Stimulated activated CD8-positive, alpha-beta memory T cell treated with anti-CD3 and anti-CD28 coated beads, Interleukin-2, amount 100 ng/mL, for 48 hours (primary cell): ENCODE data around the gene LHPP.
A peak's percentile ranks its signal among the peaks of the same experiment; 100 is the strongest.
"Not testable (repeated sequence)": the region's sequence is repeated elsewhere in the genome, so short reads cannot be mapped to it uniquely, and the experiment has no call there.

ENCODE experiments used
- DNase-seq, 2 donors: peaks; one replicate each; pipeline ENCODE4 v3.0.0-alpha.2; 2020; ENCODE audit warnings: low read depth in 2 of 2

LHPP gene

DNA sequence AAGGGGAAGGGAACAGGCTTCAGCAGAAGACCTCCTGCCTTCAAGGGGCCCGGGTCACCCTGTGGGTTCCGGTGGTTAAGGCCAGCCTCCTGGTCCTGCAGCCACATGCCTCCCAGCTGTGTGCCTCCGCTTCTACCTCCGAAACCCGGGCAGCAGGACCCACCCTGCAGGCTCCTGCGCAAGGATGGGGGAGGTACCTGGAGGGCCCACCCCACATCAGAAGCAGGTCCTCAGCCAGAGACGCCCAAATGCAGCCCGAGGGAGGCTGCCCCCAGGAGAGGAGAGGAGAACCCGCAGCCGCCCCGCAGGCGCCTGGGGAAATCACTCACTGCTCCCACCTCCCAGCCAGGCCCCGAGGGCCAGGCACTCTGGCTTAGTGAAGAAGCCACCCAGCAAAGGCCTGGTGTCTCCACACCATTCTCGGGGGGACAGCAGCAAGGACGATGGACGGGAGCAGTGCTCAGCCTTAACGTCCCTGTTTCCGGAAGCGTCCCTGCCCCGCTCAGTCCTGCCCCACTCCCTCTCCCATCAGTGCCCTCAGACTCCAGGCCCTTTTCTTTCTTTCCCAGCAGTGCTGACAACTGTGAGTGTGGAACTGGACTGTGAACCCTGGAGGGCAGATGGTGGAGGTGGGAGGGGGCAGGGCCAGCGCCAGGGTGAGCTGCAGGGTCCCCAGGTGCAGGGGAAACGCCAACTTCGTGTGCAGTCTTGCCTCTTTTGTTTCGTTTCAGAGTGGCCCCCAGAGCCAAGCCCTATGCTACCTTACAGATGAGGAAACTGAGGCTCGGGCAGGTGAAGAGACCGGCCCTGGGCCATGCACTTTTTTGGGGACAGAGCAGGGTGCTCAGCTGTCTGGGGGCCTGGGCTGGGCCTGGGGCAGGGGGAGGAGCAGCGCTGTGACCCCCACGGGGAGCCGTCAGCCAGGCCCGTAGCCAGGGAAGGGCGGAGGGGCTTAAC lies 144.5 kb downstream of the LHPP start:
- no peak for DNase-seq

DNA sequence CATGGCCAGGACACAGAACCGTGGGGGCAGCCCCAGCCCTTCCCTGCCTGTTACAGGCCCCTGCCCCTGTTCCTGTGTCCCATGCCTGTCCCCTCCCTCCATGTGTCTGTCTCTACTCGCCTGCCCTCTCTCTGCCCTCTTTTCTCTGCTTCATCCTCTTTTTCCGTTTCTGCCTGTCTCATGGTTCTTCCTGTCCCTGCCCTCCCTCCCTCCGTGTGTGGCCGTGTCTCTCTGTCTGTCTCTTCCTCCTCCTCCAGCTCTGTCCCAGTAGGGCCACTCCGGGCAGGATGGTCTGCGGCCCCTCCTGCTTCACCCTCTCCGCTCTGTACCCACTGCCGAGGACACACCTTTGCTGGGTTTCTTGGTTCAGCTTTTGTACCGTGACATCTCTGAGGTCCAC lies 145.2 kb downstream of the LHPP start:
- no peak for DNase-seq

DNA sequence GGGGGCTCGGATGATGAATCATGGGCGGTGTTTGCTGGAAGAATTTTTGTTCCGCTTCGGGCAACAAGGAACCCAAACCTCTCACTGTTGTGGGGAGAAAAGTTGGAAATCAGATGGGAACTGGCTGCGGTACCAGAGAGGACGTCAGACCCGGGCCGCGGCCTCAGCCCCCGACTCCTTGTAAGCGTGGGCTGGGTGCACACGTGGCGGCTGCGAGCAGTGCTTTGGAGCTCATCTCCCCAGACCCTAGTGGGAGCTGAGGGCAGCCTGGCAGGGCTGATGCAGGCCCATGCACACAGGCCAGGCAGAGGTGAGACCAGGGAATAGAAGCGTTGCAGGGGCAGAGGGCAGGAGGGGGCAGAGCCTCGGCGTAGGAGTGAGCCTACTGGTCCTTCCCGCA lies 146.1 kb downstream of the LHPP start:
- DNase-seq = no peak

DNA sequence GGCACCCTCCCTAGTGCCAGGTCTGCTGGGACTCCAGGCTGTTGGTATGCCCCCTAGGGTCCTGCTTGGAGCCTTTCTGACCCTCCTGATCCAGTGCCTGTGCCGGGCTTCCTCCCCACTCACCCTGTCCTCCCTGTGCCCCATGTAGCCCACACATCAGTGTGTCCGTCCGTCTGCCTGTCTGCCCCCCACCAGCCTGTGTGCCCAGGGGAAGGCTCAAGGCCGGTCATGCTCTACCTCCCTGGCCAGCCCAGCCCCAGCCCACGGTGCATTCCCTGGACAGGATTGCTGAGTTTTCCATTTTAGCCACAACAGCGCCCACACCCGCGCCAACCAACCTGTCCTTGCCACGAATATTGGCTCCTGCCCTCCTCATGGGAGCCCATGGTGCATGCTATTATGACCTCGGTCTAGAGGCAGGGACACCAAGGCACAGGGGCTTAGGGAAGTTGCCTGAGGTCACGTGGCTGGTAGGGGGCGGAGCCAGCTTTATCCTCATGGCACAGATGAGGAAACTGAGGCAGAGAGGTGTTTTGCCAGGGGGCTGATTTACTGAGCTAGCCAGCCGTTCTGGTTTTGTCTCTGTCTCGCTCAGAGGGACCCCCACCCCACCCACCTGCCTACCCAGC lies 146.6 kb downstream of the LHPP start:
- no peak for DNase-seq

DNA sequence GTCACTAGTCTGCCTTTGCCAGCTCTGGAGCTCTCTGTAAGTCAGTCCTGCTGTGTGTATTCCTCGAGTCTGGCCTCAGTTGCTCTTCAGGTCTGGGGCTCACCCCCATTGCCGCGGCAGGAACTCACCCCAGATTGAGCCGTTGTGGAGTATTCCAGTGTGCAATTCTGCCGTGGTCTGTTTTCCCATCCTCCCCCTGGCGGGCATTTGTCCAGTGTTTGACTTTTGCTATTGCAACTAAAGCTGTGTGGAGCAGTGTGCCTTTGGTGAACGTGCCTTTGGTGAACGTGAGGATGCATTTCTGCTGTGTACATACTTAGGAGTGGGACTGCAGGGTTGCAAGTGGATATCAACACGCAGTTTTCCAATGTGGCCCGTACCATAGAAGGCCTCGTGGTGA lies 148.1 kb downstream of the LHPP start:
- DNase-seq = no peak

DNA sequence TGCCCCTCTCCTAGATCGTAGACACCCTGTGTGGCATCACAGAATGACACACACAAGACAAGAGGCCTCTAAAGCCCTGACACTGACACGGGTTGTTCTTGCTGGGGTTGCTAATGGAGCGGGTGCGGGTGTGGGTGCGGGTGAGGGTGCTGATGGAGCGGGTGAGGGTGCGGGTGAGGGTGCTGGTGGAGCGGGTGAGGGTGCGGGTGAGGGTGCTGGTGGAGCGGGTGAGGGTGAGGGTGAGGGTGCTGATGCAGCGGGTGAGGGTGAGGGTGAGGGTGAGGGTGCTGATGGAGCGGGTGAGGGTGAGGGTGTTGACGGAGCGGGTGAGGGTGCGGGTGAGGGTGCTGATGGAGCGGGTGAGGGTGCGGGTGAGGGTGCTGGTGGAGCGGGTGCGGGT lies 148.6 kb downstream of the LHPP start:
- DNase-seq = not testable (repeated sequence)

DNA sequence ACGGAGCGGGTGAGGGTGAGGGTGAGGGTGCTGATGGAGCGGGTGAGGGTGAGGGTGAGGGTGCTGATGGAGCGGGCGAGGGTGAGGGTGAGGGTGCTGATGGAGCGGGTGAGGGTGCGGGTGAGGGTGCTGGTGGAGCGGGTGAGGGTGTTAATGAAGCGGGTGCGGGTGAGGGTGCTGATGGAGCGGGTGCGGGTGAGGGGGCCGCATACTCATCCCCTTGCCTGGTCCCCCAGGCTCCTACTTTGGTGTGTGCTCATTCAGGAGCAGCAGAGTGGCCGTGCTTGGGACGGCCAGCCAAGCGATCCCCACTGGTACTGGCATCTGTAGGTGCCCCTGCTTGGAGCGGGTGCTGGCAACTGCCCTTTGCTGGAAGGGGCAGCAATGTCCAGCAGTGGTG lies 149.2 kb downstream of the LHPP start:
- DNase-seq = not testable (repeated sequence)

DNA sequence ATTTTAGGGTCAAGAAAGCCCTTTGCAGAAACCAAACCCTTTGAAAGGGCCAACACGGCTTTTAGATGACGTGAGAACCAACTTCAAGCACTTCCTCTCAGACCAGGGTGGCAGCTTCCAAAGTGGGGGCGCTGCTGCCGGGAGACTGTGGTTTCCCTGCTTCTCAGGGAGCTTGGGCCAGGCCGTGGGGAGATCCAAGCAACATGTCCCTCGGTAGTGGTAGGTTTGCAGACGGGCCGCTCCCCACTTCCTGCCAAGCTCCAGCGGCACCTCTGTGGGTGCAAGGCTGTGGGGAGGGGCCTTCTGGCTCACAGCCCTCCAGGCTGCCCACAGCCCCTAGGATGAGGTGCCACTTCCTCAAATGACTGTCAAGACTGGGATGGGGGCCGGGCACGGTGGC lies 150.1 kb downstream of the LHPP start:
- peak in 1 of 2 donors; percentile 35 for DNase-seq

DNA sequence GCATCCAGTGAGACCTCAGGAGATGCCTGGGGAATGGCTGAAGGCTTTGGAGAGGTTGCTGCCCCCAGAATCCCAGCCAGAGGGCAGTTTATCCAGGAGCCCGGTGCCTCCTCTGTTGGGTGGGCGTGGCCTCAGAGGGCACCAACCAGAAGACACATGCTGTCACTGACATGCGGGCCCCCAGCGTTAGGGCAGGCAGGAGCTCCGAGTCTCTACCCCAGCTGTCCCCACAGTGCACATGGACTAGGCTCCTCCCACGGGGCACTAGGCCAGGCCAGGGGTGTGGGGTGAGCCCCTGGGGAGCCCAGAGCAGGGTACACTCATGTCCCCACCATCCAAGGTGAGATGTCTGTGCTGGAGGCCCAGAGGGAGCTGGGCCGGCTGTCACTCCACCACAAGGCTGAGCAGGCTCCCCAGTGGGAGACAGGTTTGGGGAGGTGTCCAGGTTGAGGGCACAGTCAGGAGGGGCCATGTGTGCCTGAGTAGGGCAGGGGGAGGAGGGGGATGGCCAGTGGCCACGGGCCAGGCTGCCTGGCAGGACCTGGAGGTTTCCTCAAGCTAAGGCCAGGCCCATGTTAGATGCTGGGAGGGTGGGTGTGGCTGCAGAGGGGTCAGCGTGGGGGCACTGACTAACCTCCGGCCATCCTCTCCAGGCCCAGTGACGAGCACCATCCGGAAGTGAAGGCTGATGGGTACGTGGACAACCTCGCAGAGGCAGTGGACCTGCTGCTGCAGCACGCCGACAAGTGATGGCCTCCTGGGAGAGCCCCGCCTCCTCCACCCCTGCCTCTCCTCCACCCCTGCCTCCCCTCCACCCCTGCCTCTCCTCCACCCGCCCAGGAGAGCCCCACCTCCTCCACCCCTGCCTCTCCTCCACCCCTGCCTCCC lies 151.2 kb downstream of the LHPP start:
- peak in 1 of 2 donors; percentile 19 for DNase-seq

DNA sequence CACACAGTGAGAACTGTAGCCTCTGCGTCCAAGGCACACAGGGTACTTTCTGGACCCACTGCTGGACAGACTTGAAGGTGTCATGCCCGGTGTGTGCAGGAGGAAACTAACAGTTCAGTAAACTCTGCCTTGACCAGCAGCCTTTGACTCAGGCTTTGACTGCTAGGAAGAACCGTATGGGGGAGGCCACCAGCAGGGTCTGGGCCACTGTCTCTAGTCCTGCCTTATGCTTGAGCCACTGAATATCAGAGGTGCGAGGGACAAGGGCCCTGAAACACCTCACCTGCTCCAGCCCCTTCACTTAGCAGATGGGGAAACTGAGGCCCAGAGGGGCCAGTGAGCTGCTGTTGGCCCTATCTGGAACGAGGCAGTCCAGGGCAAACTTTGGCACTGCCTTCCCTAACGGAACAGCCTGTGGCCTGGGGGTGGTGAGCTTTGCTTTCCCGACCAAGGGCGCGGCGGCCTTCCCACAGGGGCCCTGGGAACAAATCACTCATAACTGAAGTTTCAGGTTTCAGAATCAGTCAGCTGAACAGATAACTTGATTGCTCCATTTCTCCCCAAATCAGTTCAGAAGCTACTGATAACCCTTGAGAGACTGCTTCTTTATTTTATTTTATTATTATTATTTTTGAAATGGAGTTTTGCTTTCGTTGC lies 152.5 kb downstream of the LHPP start:
- DNase-seq = peak; percentile 46 to 51

DNA sequence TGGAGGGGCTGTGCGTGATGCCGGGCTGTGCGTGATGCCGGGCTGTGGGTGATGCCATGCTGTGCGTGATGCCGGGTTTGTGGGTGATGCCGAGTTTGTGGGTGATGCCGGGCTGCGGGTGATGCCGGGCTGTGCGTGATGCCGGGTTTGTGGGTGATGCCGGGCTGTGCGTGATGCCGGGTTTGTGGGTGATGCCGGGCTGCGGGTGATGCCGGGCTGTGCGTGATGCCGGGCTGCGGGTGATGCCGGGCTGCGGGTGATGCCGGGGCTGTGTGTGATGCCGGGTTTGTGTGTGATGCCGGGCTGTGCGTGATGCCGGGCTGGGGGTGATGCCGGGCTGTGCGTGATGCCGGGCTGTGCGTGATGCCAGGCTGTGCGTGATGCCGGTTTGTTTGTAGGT lies 153.6 kb downstream of the LHPP start:
- no peak for DNase-seq

DNA sequence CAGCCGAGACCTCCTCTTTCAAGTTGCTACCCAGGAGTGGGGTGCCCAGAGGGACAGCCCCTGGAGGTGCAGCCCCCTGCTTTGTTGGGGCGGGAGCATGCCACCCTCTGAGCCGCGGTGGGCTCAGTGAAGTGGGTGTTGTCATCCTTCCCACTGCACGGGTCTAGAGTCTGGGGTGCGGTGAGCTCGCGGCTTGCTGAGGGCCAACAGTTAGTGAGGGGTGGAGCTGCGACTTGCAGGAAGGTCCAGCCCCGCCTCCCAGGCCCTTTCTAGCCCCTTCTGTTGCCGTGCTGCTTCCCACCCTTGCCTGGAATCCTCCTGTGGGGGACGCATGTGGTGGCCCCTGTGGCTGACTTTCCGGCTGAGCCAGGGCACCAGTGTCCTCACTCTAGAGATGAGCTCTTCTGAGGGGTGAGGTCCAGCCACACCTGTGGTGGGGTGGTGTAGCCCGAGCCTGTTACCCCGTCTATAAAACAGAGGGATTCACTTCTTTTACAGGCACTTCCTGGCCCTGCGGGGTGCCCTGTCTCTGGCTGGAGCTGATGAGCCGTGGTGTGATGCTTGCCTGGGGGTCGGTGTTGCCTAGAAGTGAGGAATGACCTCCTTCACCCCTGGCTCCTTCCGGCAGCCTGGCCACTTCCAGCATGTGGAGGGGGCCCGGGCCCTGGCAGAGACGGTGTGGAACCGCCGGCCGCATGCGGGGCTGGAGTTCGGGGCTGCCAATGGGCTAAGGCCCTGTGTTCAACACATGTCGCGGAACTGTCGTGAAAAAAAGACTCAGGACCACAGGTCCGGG lies 154.6 kb downstream of the LHPP start:
- no peak for DNase-seq

DNA sequence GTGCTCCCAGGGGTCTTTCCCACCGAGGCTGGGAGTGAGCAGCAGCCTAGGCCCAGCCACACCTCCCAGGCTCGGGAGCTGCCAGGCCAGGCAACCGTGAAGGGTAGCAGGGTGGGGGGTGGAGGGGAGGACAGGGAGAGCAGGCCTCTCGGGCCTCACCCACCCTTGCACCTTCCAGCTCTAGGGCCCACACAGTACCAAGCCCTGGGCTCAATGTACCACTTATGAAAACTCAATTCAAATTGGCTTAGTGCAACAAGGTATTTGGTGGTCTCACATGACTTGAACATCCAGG lies 155.2 kb downstream of the LHPP start:
- DNase-seq = no peak

DNA sequence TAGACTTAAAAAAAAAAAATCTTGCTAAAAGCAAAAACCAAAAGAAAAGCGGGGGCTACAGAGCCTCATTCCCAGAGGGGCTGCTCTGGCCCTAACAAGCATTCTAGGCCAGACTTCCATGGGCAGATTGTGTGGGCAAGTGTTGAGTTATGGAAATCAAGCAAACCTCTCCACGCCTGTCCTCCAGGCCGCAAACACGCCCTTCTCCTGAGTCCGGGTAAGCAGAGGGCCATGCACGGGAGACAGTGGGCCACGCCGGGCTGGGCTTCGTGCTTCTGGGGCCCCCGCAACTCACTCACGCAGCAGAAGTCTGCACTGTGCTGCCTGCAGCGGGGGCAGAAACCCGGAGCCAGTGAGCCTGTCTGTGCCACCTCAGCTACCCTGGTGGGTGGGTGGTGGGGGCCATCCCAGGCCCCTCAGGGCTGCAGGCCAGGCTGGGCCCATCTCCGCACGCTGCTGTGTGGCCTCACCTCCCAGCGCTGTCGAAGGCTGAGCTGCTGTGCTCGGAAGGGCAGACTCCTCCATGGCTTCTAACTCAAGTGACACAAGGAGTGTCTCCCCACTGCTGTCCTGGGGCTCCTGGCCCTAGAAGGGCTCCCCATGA lies 156.9 kb downstream of the LHPP start:
- no peak for DNase-seq

DNA sequence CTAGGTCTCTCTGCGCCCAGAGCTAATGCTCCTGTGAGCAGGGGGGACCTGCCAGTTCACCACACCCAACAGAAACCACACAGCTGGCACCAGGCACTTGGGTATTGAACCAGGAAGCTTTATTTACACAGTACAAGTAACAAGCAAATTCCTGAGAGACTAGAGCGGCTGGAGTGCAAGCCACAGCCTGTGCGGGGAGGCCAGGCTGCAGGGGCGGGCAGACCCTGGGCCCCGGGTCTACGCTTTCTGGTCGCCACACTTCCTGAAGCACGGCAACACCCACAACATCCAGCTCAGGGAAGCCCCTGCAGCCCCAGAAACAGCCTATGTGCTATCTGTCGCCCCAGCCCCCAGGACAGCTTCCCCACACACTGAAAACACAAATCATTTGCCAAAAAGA lies 157.6 kb downstream of the LHPP start:
- no peak for DNase-seq

DNA sequence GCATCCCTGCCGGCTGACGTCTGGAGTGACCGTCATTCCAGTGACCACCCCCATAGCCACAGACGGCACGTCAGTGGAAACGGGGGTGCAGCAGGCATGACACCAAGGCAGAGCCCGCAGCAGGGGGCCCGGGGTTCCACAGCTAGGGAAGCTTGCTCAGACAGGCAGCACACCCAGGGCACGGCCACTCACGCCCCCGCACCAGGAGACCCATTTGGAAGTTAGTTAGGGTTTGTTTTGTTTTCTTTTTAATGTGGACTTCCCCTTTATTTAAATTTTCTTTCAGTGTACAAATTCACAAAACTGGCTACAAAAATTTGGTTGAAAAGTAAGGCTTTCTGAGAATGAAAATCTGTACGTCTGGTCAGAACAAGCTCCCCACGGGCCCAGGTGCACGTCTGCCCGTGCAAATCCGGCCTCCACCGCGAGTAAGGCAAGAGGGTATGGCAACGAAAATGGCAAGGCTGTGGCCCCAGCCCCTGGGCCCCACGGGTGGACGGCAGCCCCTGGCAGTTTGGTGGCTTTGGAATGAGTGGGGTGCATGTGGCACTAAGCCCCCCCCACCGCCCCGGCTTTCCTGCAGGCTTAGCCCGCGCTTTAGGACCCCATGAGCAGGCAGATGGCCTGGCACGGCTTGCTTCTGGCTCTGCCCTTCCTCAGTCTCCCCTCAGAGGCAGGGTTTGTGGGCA lies 158.3 kb downstream of the LHPP start:
- no peak for DNase-seq

DNA sequence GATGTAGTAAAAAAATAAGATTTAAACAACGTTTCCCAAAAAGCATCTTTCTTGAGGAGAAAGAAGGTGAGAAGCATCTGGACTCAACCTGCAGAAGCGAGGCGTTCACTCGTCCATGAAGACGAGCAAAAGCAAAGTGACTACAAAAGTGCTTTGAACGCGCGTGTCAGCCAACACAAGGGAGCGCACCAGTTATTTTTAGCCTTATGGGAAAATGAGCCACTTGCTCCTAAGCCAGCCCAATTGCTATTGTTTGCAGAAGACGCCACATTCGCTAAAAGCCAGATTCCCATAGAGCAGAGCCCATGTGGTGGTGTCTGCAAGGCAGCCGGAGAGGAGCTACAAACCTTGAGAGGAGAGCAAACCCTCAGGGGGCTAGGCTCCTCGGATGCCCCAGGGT lies 160.0 kb downstream of the LHPP start:
- no peak for DNase-seq

DNA sequence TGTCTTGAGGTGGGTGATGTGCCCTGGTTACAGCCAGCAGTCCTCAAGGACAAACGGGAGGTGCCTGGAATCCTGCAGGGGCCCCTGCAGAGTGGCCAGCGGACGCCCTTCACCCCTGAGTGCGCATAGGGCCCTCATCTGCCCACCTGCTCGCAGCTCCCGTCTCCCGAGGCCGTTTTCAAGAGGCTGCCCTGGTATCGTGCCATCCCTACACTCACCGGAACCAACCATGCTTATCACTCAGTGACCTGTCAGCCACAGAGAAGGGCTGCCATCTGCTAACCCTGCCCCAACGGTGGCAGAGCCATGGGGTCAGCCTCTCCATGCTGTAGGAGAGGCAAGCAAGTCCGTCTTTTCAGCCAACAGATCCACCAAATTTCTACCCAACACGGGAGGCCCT lies 160.5 kb downstream of the LHPP start:
- no peak for DNase-seq

DNA sequence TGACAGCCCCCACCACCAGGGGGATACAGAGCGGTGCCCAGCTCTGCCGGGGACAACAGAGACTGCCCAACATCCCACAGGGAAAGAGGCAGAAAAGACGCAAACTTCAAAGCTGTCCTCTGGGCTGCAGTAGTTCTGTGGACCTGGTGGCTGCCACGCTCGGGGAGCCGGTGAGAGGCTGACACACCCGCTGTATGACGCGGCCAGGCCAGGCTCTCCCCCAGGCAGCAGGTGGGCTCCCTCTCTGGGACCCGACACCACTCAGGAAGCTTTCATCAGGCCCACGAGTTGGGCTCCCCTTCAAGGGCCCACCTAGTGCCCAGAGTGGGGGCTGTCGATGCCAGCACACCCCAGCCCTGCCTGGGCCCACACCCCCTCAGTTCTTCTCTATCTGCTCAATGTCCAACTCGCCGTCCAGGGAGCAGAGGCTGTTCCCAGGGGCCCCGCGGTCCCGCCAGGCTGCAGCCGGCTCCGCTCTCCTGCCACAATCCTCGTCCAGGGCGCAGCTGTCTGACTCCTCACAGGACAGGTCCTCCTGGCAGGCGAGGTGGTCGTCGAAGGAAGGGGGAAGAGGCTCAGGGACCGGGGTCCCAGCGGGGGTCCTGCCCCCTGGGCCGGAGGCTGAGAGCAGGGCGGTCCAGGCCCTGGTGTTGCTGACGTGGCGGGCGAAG lies 161.4 kb downstream of the LHPP start:
- no peak for DNase-seq

DNA sequence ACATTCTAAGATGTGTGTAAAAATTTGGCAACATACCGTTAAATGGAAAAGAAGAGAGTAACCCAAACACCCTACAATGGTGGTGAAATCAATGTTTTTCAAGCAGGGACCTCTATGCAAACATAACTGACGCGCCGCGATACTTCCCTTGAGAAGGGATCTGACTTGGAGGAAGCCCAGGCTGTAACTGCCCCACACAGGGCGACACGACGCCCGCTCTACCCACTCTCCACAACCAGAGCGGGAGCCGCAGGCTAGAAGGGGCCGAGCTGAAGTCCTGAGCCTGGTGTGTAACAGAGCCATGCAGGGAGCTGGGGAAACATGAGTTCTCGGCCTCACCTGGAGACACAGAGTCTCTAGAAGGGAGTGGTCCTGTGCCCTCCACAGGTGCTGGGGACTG lies 162.4 kb downstream of the LHPP start:
- no peak for DNase-seq
